NCI-H1417 treated with DMSO at 0.1 percent for 48 hours (cell line): ENCODE results near the gene POU5F1.
"Not testable (repeated sequence)": the region's sequence is repeated elsewhere in the genome, so short reads cannot be mapped to it uniquely, and the experiment has no call there.

Experiments
- DNase-seq: peaks from one replicate; lab custom pipeline; 2025; lab: John Stamatoyannopoulos, UW

POU5F1 gene

DNA sequence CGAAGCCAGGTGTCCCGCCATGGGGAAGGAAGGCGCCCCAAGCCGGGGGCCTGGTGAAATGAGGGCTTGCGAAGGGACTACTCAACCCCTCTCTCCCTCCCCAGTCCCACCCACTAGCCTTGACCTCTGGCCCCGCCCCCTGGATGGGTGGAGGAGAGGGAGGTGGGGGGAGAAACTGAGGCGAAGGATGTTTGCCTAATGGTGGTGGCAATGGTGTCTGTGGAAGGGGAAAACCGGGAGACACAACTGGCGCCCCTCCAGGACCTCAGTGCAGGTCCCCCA, at the start of gene POU5F1:
Gene POU5F1, minus strand, starts transcription at position 83 of the 282 bp plus-strand sequence. Its CDS starts 62 bp downstream, at position 21.
- no peak for DNase-seq

DNA sequence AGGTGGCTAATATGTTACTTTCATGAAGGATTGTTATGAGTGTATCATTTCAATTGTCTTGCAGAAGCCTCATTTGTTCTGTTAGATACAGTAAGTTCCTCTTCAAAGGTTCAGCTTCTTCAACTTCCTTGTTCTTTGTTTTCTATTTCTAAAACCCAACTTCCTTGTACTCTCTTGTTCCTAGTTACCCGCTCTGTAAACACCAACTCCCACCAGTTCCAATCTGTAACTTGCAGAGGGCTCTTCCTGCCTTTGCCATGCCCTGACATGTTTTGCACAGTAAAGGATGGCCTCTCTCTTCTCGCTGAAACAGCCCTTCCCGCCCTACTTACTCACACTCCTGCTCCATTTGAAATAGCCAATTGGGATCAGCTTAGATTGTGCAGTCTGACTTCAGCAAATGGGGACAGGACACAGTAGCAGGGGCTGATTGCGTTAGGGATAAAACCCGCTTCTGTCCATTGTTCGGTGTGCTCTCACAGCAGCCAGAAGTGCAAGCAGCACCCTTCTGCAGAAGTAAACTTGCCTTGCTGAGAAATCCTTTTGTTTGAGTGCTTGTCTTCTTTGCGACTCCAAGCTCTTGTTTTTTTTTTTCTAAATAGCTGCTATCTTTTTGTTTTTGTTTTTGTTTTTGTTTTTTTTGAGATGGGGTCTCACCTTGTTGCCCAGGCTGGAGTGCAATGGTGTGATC, 45.9 kb upstream of the POU5F1 start:
- DNase-seq: no peak

DNA sequence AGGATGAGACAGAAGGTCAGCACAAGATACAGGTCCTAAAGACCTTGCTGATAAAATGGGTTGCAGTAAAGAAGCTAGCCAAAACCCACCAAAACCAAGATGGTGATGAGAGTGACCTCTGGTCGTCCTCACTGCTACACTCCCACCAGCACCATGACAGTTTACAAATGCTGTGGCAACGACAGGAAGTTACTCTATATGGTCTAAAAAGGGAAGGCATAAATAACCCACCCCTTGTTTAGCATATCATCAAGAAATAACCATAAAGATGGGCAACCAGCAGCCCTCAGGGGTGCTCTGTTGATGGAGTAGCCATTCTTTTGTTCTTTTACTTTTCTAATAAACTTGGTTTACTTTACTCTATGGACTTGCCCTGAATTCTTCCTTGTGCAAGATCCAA, 44.7 kb upstream of the POU5F1 start:
- not testable (repeated sequence) for DNase-seq

DNA sequence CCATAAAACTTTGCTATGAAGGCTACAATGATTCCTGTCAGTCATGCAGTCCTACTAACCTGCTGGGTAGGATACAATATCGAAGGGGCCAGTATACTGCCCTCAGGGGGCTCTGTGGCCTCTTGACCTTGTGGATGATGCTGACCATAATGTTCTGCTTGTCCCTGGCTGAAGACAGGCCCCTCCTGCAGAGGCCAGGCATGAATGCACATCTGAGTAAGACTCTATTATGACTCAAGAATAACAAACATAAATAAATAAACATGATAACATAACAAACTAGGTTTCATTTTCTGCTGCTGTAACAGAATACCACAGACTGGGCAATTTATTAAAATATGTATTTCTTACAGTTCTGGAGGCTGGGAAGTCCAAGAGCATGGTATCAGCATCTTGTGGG, 44.0 kb upstream of the POU5F1 start:
- DNase-seq: no peak

DNA sequence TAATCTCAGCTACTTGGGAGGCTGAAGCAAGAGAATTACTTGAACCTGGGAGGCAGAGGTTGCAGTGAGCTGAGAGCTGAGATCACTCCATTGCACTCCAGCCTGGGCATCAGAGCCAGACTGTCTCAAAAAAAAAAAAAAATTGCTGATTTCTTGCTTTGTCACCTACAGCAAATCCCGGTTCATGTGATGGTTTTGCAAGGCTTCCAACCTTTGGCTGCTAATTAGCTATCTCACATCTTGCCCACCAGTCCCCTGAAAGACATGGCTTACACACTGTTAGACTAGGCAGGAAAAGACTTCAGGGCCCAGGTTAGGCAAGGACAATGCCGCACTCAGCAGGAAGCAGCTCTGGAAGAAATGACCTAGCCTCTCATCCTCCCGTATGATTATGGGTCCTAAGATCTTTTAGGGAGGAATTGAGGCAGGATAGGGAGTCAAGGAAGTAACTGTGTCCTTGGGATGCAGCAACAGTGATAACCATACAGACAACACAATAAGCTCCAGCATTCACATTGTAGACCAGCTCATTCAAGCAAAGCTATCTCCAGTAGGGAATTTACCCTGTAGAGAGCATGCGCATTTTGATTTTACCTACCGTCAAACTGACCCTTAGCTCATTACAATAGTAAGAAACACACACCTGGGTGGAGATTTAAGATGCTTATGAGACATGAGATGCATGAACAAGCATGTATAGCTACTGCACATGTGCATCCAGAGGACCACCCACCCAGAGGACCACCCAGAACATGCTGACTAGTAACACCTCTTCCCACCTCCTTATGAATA, 40.5 kb upstream of the POU5F1 start:
- no peak for DNase-seq

DNA sequence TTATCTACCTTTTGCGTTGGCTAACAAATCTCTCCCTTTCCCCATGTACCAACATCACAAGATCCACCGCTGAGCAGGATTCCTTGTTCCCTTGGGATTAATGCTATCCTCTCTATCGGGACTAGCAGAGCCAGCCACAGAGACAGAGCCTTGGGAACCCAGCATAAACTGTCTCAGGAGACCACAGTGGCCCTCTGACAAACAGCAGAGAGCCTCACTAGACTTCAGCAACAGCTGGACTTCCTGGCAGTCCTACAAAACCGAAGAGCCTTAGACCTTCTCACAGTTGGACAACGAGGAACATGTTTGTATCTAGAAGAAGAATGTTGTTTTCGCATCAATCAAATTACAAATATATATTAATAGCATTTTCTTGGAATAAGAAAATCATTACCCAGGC, 39.6 kb upstream of the POU5F1 start:
- DNase-seq: no peak

DNA sequence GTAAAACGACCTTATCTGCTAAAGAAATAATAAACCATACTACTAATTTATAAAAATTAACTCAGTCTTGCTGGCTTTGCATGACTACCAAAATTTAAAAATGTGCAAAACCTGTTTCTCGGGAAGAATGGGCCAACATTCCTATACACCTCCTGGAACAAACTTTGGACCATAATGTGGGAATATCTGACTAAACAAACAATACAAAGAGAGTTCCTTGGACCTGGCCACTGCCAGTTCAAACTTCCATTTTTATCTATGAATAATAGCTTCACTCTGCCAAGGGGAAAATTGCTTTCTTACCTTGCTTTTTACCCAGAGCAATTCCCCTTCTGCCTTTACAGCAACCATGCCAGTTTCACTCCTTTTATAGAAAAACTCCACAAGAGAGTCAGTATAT, 38.7 kb upstream of the POU5F1 start:
- DNase-seq: no peak

DNA sequence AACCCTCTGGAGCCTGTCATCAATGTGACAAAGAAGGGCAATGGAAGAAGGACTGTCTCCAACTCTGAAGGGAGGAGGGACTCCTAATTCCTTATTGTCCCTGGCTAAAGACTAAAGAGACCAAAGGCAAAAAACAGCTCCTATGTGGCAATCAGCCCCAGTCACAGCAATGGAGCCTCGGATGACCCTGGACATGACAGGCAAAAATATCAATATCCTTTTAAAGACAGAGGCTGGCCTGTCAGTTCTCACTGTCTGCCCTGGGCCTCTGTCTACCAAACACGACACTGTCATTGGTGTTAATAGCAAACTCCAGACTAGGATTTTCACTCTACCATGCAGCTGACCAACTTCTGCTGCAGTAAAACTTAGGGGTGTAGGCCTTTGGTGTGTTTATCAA, 38.0 kb upstream of the POU5F1 start:
- DNase-seq: no peak

DNA sequence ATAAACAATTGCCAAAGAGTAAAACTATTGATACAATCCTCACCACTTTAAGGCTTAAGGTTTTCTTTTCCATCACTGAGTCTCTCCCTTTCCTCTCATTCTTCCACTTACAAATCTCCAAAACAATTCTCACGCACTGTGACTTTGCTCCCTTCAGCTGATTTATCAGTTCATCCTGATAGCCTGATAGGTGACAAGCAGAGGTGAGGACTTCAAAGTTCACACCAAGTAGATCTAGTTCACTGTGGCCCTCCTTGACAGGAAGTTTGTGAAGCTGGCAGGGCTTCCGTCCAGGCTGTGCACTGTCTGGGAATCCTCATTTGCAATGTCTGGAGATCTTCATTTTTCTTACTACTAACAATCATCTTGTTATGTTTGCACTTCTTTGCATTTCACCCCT, 35.2 kb upstream of the POU5F1 start:
- no peak for DNase-seq

DNA sequence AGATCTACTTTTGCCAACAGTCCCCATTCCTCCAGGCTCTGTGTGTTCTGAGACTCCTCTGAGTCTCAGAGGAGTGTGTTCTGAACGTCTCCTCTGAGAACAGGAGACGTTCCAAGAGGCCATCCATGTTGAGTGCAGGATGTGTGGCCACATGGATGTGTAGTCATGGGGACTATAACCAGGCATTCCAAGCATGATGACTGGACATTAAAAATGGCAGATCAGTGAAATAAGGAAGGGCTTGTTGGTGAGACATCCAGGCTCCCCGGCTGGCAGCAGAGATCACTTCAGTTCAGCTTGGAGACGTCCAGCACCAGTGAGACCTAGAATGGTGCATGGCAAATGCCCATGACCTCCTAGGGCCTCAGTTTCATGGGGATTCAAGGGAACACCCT, 34.3 kb upstream of the POU5F1 start:
- DNase-seq: no peak

DNA sequence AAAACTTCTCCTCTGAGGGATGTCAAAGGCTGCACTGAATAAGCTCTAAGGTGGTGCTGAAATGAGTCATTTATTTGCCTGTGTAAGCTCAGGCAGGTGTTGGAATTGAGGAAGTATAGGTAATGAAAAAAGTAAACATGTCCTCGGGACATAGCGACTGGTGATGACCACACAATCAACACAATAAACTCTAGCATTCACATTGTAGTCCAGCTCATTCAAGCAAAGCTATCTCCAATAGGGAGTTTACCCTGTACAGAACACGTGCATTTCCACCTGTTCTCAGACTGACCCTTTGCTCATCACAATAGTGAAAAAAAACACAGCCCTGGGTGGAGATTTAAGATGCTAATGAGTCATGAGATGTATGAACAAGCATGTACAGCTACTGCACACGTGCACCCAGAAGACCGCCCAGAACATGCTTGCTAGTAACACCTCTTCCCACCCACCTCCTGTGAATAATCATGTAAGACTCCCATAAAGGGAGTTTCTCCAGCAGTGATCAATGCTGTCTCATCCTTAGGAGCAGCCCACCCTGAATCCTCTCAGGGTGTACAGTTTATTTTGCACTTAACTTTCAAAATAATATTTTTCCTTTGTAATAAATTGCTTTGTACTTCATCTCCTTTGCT, 33.0 kb upstream of the POU5F1 start:
- DNase-seq: peak; percentile 53

DNA sequence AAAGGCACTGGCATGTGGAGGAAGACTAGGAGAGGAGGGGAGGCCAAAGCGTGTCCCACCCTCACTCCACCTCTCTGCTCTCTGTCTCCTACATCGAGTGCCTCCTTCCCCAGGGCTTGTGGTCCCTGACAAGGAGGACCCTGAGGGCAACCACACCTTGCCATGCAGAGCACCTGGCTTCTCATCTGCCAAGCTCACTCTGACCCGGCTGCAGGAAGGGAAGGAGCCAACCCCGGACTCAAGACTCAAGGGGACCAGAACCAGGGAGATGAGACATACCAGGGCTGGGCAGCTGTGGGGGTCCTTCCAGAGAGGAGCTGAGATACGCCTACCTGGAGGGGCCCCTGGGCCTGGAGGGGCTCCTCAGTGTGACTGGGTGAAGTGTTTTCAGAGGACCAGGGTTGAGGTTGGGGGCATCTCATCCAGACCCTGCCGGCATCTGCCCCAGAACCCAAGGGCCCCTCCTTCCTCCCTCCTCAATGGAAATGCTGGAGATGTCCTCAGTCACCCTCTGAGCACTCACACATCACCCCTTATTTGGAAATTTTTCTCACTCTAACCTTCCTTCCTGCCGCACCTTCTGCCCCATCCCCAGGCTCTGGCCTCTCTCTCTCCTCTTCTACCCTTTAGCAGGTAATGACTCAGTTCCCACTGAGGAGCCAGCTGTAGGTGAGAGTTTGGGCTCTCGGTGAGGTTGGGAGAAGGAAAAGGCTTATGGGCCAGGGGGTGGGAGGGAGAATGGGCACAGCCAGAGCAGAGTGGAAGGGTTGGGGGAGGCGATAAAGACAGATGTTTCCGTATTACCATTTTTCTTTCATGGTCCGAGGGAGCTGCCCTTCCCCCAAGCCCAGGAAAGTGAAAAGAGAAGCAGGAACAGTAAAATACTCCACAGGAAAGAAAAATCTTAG, 32.0 kb upstream of the POU5F1 start:
- DNase-seq: no peak

DNA sequence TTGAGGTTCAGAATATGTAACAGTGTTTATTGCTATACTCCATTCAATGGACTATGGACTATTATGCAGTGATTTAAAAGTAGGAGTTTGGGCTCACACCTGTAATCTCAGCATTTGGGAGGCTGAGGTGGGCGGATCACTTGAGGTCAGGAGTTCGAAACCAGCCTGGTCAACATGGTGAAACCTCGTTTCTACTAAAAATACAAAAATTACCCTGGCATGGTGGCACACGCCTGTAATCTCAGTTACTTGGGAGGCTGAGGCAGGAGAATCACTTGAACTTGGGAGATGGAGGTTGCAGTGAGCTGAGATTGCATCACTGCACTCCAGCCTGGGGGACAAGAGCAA, 28.6 kb upstream of the POU5F1 start:
- not testable (repeated sequence) for DNase-seq

DNA sequence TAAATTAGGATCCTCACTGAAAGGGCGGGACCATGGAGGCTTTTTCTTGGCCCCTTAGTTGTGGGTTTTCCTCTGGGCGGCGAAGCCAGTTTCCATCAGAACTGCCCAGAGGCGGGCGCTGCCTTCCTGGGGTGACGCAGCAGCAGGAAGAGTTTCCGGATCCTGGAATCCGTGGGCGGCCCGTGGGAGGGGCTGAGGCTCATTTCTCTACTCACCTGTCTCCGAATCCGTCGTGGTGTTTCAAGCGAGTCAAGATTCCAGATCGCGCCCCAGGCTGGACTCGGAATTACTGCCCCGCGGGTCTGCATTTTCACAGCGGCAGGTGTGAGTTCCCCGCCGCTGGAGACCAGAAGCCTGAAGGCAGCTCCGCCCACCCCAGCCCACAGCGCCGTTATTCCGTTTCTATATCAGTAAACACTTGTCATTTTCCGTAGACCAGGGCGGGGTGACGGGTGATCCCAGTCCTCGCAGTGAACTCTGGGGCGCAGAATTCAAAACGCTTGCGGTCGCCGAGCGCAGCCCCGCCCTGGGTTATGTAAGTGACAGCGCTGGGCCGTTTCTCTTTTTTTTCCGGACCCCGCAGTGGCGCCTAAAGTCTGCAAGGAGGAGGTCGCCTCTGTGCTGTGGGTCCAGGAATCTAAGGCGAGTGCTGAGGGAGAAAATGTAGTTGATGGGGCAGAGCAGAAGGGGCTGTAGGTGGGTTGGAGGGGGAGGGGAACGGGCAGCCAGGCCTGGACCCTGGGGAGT, 27.2 kb upstream of the POU5F1 start:
- DNase-seq: peak; percentile 23

DNA sequence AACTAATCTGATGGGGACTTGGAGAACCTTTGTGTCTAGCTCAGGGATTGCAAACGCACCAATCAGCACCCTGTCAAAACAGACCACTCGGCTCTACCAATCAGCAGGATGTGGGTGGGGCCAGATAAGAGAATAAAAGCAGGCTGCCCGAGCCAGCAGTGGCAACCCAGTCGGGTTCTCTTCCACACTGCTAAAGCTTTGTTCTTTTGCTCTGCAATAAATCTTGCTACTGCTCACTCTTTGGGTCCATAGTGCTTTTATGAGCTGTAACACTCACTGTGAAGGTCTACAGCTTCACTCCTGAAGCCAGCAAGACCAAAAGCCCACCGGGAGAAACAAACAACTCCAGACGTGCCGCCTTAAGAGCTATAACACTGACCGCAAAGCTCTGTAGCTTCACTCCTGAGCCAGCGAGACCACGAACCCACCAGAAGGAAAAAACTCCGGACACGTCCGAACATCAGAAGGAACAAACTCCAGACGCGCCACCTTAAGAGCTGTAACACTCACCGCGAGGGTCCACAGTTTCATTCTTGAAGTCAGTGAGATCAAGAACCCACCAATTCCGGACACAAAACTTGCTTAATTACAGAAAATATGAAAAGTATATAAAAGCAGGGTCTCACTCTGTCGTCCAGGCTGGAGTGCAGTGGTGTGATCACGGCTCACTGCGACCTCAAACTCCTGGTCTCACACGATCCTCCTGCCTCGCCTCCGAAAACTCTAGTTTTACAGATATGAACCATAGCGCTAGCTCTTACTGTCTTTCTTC, 26.0 kb upstream of the POU5F1 start:
- not testable (repeated sequence) for DNase-seq

DNA sequence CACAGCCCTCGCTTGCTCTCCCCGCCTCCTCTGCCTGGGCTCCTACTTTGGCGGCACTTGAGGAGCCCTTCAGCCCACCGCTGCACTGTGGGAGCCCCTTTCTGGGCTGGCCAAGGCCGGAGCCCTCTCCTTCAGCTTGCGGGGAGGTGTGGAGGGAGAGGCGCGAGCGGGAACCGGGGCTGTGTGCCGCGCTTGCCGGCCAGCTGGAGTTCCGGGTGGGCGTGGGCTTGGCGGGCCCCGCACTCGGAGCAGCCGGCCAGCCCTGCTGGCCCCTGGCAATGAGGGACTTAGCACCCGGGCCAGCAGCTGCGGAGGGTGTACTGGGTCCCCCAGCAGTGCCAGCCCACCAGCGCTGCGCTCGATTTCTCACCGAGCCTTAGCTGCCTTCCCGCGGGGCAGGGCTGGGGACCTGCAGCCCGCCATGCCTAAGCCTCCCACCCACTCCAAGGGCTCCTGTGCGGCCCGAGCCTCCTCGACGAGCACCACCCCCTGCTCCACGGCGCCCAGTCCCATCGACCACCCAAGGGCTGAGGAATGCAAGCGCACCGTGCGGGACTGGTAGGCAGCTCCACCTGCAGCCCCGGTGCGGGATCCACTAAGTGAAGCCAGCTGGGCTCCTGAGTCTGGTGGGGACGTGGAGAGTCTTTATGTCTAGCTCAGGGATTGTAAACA, 25.0 kb upstream of the POU5F1 start:
- DNase-seq: not testable (repeated sequence)

DNA sequence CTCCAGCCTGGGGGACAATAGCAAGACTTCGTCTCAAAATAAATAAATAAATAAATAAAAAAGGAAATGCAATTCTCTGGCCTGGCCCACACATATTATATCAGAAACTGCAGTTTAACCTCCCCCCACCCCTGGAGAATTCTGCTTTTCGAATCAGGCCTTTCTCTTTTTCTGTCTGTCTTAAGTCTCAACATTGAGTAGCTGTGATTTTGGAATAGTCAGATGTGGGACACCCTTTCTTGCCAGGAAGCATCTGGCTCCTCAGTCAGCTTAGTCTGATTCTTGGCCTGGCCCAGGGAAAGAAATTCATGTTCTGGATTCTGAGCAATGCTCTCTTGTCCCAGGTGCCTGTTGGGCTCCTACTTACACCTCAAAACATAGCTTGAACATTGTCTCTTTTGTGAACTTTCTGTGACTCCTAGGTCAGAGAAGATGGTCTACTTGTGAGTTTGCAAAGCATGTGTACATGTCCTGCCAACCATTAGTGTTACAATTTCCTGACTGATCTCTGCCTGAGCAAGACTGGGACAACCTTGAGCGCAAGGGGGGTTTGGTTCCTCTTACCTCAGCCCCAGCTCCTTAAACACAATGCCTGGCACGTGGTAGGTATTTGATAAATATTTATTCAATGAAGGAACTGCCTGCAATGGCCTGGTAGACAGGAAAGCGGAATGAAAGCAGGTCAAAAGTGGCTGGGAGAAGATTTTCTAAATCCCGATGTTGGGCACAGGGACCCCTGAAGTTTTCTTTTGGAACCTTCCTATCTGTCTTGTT, 23.8 kb upstream of the POU5F1 start:
- no peak for DNase-seq

DNA sequence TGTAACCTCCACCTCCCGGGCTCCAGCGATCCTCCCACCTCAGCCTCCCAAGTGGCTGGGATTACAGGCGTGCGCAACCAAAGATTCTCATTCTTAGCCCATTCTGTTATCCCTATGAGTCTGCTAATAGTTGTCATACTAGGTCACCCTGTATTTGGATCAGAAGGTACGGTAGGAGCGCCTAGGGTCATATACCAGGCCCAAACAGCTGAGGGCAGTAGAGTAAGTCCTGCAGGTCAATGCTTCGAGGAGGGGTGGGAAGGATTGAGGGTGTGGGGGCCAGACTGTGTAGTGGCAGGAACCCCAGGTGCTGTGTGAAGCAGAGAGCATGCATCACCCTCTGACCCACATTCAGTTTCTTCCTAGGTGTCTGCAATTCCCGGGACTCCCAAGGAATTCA, 22.7 kb upstream of the POU5F1 start:
- no peak for DNase-seq

DNA sequence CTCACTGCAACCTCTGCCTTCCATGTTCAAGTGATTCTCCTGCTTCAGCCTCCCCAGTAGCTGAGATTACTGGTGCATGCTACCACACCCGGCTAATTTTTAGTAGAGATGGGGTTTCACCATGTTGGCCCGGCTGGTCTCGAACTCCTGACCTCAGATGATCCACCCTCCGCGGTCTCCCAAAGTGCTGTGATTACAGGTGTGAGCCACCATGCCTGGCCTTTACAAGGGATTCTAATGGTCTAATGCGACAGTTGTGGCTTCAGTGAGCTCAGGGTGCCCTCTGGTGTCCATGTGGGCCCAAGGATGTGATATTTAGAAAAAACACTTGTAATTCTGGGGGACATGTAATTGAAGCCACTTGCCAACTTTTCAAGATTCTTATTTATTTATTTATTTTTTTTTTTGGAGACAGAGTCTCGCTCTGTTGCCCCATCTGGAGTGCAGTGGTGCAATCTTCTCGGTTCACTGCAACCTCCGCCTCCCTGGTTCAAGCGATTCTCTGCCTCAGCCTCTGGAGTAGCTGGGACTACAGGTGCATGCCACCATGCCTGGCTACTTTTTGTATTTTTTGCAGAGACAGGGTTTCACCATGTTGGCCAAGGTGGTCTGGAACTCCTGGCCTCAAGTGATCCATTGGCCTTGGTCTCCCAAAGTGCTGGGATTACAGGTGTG, 22.1 kb upstream of the POU5F1 start:
- DNase-seq: not testable (repeated sequence)
